Astrocyte of the cerebellum (primary cell): ENCODE data around the gene PRPF38B.
"Not testable (repeated sequence)": the region's sequence is repeated elsewhere in the genome, so short reads cannot be mapped to it uniquely, and the experiment has no call there.

ENCODE experiments used
- DNase-seq: peaks from one replicate; pipeline ENCODE4 v3.0.0-alpha.2; 2011; ENCODE audit warnings: low read depth
- H3K4me3 ChIP-seq: 2 replicates; pipeline ENCODE4 v1.5.1; 2011; ENCODE audit warnings: mild to moderate bottlenecking, low read depth, low read length, moderate library complexity
- CTCF ChIP-seq: IDR thresholded peaks from 2 replicates; pipeline ENCODE4 v1.5.1; 2012; ENCODE audit warnings: low read length, low read depth, moderate library complexity, mild to moderate bottlenecking; ENCODE audit errors: missing control alignments
- in situ Hi-C: cut with HindIII; loops from 2 replicates; pipeline ENCODE4 v1.10.0; 2017; ENCODE audit warnings: low sequenced_read_pairs

Gene PRPF38B

GRCh38 chr1:108679586-108680213, 12.4 kb upstream of the PRPF38B start:
- TF ChIP-seq CTCF, result no peak
- H3K4me3 ChIP-seq, result no peak overlapping the region
- DNase-seq, result no peak
- in situ Hi-C loops, result no loop called here

- DNase-seq, result not testable (repeated sequence)
These were observed 10.4 kb upstream of the PRPF38B start for GRCh38 chr1:108681701-108682100.

GRCh38 chr1:108685529-108685928, 6.6 kb upstream of the PRPF38B start:
- H3K4me3 ChIP-seq, result no peak overlapping the region
- TF ChIP-seq CTCF, result no peak
- no peak for DNase-seq
- in situ Hi-C loops, result no loop called here

More at GRCh38 chr1:108681701-108682100, 10.4 kb upstream of the PRPF38B start:
- in situ Hi-C loops, H3K4me3 ChIP-seq: not testable (repeated sequence)

GRCh38 chr1:108686614-108687313, 5.3 kb upstream of the PRPF38B start:
- peak; percentile 2 for DNase-seq
- TF ChIP-seq CTCF, result no peak
- H3K4me3 ChIP-seq, result no peak overlapping the region
- in situ Hi-C loops, result no loop called here

GRCh38 chr1:108691128-108691941, 775 bp upstream of the PRPF38B start:
- peak overlapping the region; percentile 83 for H3K4me3 ChIP-seq
- in situ Hi-C loops, result no loop called here
- DNase-seq, result no peak
- no peak for TF ChIP-seq CTCF

- peak; percentile 36 for TF ChIP-seq CTCF
- DNase-seq, result peak; percentile 46
- H3K4me3 ChIP-seq, result peak overlapping the region; percentile 83
- in situ Hi-C loops, result no loop called here
These were observed 880 bp downstream of the PRPF38B start for GRCh38 chr1:108692724-108693655.
